ENCODE measurements around the gene FRAS1.

DNA sequence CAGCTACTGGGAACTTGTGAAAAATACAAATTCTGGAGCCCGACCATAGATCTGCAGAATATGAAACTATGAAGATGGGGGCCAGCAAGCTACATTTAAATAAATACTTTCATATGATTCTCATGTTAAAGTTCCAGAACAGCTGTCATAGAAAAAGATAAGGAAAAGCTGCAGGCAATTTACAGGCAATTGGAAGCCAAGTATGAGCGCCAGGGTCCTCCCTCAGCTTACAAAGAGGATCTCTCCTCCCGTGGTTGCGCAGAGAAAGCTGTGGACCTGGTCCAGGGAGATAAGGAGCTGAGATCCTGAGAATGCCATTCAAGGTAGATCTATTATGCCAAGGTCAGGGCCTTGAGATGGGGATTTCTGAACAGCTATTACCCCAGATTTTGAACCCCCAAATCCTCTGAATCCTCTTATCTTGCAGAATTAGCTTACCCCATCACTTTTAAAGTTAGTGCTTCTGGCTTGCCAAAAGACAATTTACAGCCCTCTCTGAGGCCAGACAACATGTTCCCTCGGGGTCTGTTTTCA lies 25.6 kb upstream of the FRAS1 start:
- no peak for TF ChIP-seq CTCF (IDR thresholded peaks at IDR 0.05)
- TF ChIP-seq POLR2A (IDR thresholded peaks at IDR 0.05) = no peak

Data from uterus (tissue), 2 donors.